Measurements from ENCODE around the gene VPS29. TPM values are rescaled to one million over a fixed set of nuclear protein-coding genes. Genes with fewer than 3 reads are reported as not detected.

Gene VPS29
- total RNA-seq, 2 experiments from 2014 or later = 80.3 to 162 TPM

DNA sequence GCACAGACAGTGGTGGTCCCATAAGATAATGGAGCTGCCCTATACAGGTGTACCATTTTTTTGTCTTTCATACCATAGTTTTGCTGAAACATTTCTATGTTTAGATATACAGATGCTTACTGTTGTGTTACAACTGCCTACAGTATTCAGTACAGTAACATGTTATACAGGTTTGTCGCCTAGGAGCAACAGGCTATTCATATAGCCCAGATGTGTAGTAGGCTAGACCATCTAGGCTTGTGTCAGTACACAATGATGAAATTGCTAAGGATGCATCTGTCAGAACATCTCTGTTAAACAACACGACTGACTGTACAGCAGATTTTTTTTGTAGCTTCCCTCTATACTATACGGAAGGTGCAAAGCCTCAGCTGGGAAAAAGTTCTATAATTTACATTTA, 30.7 kb upstream of the VPS29 start:
- Histone ChIP-seq H3K4me1 (ENCODE audit: insufficient read depth, low read length, poor library complexity, severe bottlenecking) (peaks cover 35% of the 10 kb centered on the region), H3K27ac (ENCODE audit: low read depth, low read length, poor library complexity, severe bottlenecking) (no peak overlapping the region), H3K36me3 (ENCODE audit: insufficient read depth, low read length) (peaks cover 82% of the 10 kb centered on the region), H2AFZ (ENCODE audit: low read length) (no peak overlapping the region), H3K4me2 (ENCODE audit: low read length) (no peak overlapping the region; the same call in 1 of the 2 replicates), H4K20me1 (ENCODE audit: insufficient read depth, low read length) (no peaks in the 10 kb centered on the region), H3K9me3 (ENCODE audit: low read length) (no peaks in the 10 kb centered on the region), H3K79me2 (ENCODE audit: insufficient read depth, low read depth, low read length) (peaks cover 9% of the 10 kb centered on the region; the same call in 1 of the 2 replicates), H3K4me3 (ENCODE audit: low read depth, low read length, poor library complexity, severe bottlenecking) (no peak overlapping the region), H3K9me2 (ENCODE audit: insufficient read depth, low read length) (no peaks in the 10 kb centered on the region)
- intact Hi-C loops (cut with micrococcal nuclease; ENCODE audit: unreplicated experiment) = no loop called here
- BruUV-seq (replicated peaks) = no TSS peak
- ChIA-PET CTCF (ENCODE audit: unreplicated experiment) (no interaction called here), POLR2A (interaction anchor here (0.6 to 2.8 kb wide), 5 partner anchors 13 to 85 kb away, joined by 3 to 18 read pairs (median 4); no protein-coding TSS in a partner anchor)
- DNase-seq (ENCODE audit: low spot score) = no peak
- TF ChIP-seq EZH2phosphoT487 (IDR thresholded peaks at IDR 0.05; ENCODE audit: borderline replicate concordance, low read depth, low read length) = no peak
- TF ChIP-seq, protein P1, sequence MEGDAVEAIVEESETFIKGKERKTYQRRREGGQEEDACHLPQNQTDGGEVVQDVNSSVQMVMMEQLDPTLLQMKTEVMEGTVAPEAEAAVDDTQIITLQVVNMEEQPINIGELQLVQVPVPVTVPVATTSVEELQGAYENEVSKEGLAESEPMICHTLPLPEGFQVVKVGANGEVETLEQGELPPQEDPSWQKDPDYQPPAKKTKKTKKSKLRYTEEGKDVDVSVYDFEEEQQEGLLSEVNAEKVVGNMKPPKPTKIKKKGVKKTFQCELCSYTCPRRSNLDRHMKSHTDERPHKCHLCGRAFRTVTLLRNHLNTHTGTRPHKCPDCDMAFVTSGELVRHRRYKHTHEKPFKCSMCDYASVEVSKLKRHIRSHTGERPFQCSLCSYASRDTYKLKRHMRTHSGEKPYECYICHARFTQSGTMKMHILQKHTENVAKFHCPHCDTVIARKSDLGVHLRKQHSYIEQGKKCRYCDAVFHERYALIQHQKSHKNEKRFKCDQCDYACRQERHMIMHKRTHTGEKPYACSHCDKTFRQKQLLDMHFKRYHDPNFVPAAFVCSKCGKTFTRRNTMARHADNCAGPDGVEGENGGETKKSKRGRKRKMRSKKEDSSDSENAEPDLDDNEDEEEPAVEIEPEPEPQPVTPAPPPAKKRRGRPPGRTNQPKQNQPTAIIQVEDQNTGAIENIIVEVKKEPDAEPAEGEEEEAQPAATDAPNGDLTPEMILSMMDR (conservative IDR thresholded peaks at IDR 0.05; ENCODE audit: low read length) = no peak

DNA sequence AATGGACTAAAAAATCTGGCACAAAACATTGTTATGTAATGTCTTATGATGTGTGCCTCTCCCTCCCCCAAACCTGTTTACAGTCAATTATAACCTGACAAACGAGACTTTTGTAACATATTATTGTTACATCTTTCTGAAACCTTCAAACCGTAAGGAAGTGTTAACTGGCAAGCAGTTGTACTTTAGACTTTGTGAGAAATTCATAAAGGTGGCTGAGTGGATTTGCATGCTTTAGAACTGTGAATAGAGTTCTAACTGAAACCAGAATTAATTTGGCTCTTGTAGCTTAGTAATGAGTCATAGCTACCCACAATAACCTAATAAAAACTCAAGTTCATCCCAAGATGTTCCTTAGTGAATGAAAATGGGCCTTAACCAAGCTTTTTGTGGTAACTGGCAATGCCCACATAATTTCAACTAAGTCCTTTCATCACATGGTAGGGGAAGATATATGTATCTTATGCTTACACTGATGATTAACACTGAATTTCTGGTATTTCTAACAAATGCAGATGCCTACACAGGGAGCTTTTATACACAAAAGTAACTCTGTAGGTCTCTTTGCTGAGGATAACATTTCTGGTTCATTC, 29.9 kb upstream of the VPS29 start:
- H3K79me2 ChIP-seq (ENCODE audit: insufficient read depth, low read depth, low read length) = peaks cover 9% of the 10 kb centered on the region; the same call in 1 of the 2 replicates
- no peaks in the 10 kb centered on the region for H3K9me2 ChIP-seq (ENCODE audit: insufficient read depth, low read length)
- peak overlapping the region; percentile 41; the same call in 1 of the 2 replicates for H3K4me2 ChIP-seq (ENCODE audit: low read length)
- H3K4me3 ChIP-seq (ENCODE audit: low read depth, low read length, poor library complexity, severe bottlenecking) = no peak overlapping the region
- ChIA-PET CTCF (ENCODE audit: unreplicated experiment) (interaction anchor here (0.7 kb wide), 1 partner anchor 55 kb away, joined by 3 read pairs; no protein-coding TSS in a partner anchor), POLR2A (interaction anchor here (0.6 to 2.8 kb wide), 5 partner anchors 11 to 88 kb away, joined by 3 to 18 read pairs (median 5); no protein-coding TSS in a partner anchor)
- BruUV-seq (replicated peaks) = no TSS peak
- no peak overlapping the region for H2AFZ ChIP-seq (ENCODE audit: low read length)
- H4K20me1 ChIP-seq (ENCODE audit: insufficient read depth, low read length) = no peaks in the 10 kb centered on the region
- H3K36me3 ChIP-seq (ENCODE audit: insufficient read depth, low read length) = peaks cover 74% of the 10 kb centered on the region
- H3K9me3 ChIP-seq (ENCODE audit: low read length) = no peaks in the 10 kb centered on the region
- intact Hi-C loops (cut with micrococcal nuclease; ENCODE audit: unreplicated experiment) = no loop called here
- H3K27ac ChIP-seq (ENCODE audit: low read depth, low read length, poor library complexity, severe bottlenecking) = peak overlapping the region; percentile 17
- DNase-seq (ENCODE audit: low spot score) = no peak
- no peak for TF ChIP-seq EZH2phosphoT487 (IDR thresholded peaks at IDR 0.05; ENCODE audit: borderline replicate concordance, low read depth, low read length)
- TF ChIP-seq, protein P1 (conservative IDR thresholded peaks at IDR 0.05; ENCODE audit: low read length) = no peak
- peaks cover 35% of the 10 kb centered on the region for H3K4me1 ChIP-seq (ENCODE audit: insufficient read depth, low read length, poor library complexity, severe bottlenecking)

DNA sequence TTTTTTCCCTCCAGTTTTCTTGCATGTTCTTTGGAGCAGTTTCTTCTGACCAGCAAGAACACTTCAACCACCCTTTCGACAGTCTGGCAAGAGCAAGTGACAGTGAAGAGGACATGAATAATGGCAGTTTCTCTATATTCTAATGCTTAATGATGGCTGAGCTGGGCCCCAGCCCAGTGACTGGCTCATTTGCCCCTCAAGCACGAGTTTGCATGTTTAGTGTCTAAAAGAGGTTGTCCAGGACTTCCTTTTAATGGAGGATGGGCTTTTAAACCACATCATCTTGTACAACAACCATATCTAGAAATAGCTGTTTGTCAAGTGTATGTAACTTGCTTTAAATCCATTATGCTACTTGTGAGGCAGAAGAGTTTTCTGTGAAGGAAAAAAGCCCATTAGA, 28.6 kb upstream of the VPS29 start:
- intact Hi-C loops (cut with micrococcal nuclease; ENCODE audit: unreplicated experiment) = no loop called here
- no peak for TF ChIP-seq EZH2phosphoT487 (IDR thresholded peaks at IDR 0.05; ENCODE audit: borderline replicate concordance, low read depth, low read length)
- TF ChIP-seq, protein P1 (conservative IDR thresholded peaks at IDR 0.05; ENCODE audit: low read length) = no peak
- DNase-seq (ENCODE audit: low spot score) = no peak
- H3K9me3 ChIP-seq (ENCODE audit: low read length) = no peaks in the 10 kb centered on the region
- no peaks in the 10 kb centered on the region for H4K20me1 ChIP-seq (ENCODE audit: insufficient read depth, low read length)
- peaks cover 9% of the 10 kb centered on the region; the same call in 1 of the 2 replicates for H3K79me2 ChIP-seq (ENCODE audit: insufficient read depth, low read depth, low read length)
- peaks cover 60% of the 10 kb centered on the region for H3K36me3 ChIP-seq (ENCODE audit: insufficient read depth, low read length)
- H3K27ac ChIP-seq (ENCODE audit: low read depth, low read length, poor library complexity, severe bottlenecking) = peak overlapping the region; percentile 17
- no peaks in the 10 kb centered on the region for H3K9me2 ChIP-seq (ENCODE audit: insufficient read depth, low read length)
- peak overlapping the region; percentile 16; the same call in 1 of the 2 replicates for H3K4me2 ChIP-seq (ENCODE audit: low read length)
- BruUV-seq (replicated peaks) = no TSS peak
- H3K4me1 ChIP-seq (ENCODE audit: insufficient read depth, low read length, poor library complexity, severe bottlenecking) = peaks cover 35% of the 10 kb centered on the region
- ChIA-PET POLR2A (interaction anchor here (0.7 kb wide), 1 partner anchor 51 kb away, joined by 3 read pairs; no protein-coding TSS in a partner anchor), CTCF (ENCODE audit: unreplicated experiment) (no interaction called here)
- no peak overlapping the region for H3K4me3 ChIP-seq (ENCODE audit: low read depth, low read length, poor library complexity, severe bottlenecking)
- no peak overlapping the region for H2AFZ ChIP-seq (ENCODE audit: low read length)

Measured in OCI-LY7 (cell line).